ENCODE measurements around the gene RAB1A.

- TF ChIP-seq ZFAT (CRISPR knock-in tag; conservative IDR thresholded peaks at IDR 0.05) (no peak), DNMT3B (CRISPR knock-in tag; conservative IDR thresholded peaks at IDR 0.05) (no peak), GABPA (IDR thresholded peaks at IDR 0.05; ENCODE audit: low read depth, low read length) (no peak), GABPA (CRISPR knock-in tag; IDR thresholded peaks at IDR 0.05; ENCODE audit: low read depth) (no peak)
These were observed 70.8 kb downstream of the RAB1A start for GRCh38 chr2:65059071-65059470.
